ENCODE measurements around the gene PIP4K2B. TPM values are rescaled to one million over a fixed set of nuclear protein-coding genes. Genes with fewer than 3 reads are reported as not detected.

Gene PIP4K2B
- total RNA-seq (41.2 TPM), polyA plus RNA-seq (ENCODE audit: insufficient read depth, low read depth, low replicate concordance) (15.3 TPM)
- long read RNA-seq, donor 1, full-length matches to known transcripts = 4 of 4 reads
- long read RNA-seq, donor 1, partial matches to known transcripts = 0 of 4 reads
- long read RNA-seq, donor 1, other reads (novel, unspliced or antisense) = 0 of 4 reads
- long read RNA-seq, donor 2, full-length matches to known transcripts = 5 of 10 reads
- long read RNA-seq, donor 2, partial matches to known transcripts = 5 of 10 reads
- long read RNA-seq, donor 2, other reads (novel, unspliced or antisense) = 0 of 10 reads
- long read RNA-seq, donor 3, full-length matches to known transcripts = 4 of 4 reads
- long read RNA-seq, donor 3, partial matches to known transcripts = 0 of 4 reads
- long read RNA-seq, donor 3, other reads (novel, unspliced or antisense) = 0 of 4 reads
- long read RNA-seq, donor 4, full-length matches to known transcripts = 2 of 7 reads
- long read RNA-seq, donor 4, partial matches to known transcripts = 5 of 7 reads
- long read RNA-seq, donor 4, other reads (novel, unspliced or antisense) = 0 of 7 reads
- long read RNA-seq, donor 5 = 0 reads
- long read RNA-seq, donor 6 = 0 reads
- long read RNA-seq, donor 7, full-length matches to known transcripts = 2 of 21 reads
- long read RNA-seq, donor 7, partial matches to known transcripts = 3 of 21 reads
- long read RNA-seq, donor 7, other reads (novel, unspliced or antisense) = 16 of 21 reads
- long read RNA-seq, donor 8, full-length matches to known transcripts = 2 of 122 reads
- long read RNA-seq, donor 8, partial matches to known transcripts = 42 of 122 reads
- long read RNA-seq, donor 8, other reads (novel, unspliced or antisense) = 78 of 122 reads
- long read RNA-seq, donor 9 = 0 reads
- long read RNA-seq, donor 10, full-length matches to known transcripts = 5 of 10 reads
- long read RNA-seq, donor 10, partial matches to known transcripts = 5 of 10 reads
- long read RNA-seq, donor 10, other reads (novel, unspliced or antisense) = 0 of 10 reads

DNA sequence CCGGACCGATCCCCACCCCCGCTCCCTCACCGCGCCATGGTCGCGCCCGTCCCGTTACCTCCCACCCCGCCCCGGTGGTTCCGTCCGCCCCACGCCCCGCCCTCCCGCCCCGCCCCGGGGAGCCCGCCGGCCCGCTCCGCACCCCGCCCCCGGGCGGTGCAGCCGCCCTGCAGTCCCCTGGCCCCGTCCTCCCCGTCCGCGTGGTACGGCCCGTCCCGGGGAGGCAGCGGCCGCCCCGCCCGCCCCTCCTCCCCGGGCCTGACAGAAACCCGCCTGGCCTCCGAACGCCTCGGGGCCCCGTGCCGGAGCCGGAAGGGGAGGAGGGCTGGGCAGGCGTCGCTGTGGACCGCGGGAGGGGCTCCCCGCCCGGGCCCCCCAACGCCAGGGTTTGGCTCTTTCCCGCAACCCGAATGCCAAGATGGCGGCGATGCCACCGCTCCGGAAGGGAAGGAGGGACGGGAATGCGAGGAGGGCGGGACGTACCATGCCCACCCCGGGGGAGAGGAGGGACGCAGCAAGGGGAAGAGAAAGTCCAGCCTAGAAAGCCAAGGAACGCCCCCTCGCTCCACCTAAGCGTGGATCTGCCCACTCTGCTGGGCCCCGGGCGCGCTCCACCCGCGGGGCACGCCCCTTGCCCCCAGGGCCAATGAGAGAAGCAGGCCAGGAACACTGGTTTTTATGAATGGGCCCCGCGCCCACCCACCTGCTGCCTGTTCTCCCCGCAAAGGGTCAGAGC, at the start of gene PIP4K2B:
TSS of gene PIP4K2B (minus strand) at position 56 of the 736 bp plus-strand sequence. CDS start 132 bp downstream, outside the sequence.
- intact Hi-C loops (cut with DNase I) = no loop called here
- H3K36me3 ChIP-seq (ENCODE audit: control insufficient read depth in 2 of 3, insufficient read depth in 3 of 3, low read length in 3 of 3) = peaks cover 3 to 29% (median 15%) of the 10 kb centered on the region in 3 donors
- peaks cover 5 to 22% (median 7%) of the 10 kb centered on the region in 3 donors for H3K4me1 ChIP-seq (ENCODE audit: control insufficient read depth in 2 of 3, insufficient read depth in 2 of 3, low read depth in 1 of 3, low read length in 3 of 3)
- peak within 1 kb of the TSS; percentile 62 to 82 (median 82) for H3K9ac ChIP-seq (ENCODE audit: low read length in 3 of 3)
- TF ChIP-seq, protein P1, sequence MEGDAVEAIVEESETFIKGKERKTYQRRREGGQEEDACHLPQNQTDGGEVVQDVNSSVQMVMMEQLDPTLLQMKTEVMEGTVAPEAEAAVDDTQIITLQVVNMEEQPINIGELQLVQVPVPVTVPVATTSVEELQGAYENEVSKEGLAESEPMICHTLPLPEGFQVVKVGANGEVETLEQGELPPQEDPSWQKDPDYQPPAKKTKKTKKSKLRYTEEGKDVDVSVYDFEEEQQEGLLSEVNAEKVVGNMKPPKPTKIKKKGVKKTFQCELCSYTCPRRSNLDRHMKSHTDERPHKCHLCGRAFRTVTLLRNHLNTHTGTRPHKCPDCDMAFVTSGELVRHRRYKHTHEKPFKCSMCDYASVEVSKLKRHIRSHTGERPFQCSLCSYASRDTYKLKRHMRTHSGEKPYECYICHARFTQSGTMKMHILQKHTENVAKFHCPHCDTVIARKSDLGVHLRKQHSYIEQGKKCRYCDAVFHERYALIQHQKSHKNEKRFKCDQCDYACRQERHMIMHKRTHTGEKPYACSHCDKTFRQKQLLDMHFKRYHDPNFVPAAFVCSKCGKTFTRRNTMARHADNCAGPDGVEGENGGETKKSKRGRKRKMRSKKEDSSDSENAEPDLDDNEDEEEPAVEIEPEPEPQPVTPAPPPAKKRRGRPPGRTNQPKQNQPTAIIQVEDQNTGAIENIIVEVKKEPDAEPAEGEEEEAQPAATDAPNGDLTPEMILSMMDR (IDR thresholded peaks at IDR 0.05; ENCODE audit: borderline replicate concordance, extremely low read depth, insufficient read depth) = no peak
- H3K9me3 ChIP-seq (ENCODE audit: control insufficient read depth in 2 of 3, insufficient read depth in 1 of 3, low read length in 3 of 3) = no peaks in the 10 kb centered on the region
- FAIRE-seq = no peak
- H3K27ac ChIP-seq (ENCODE audit: low read depth in 2 of 2, low read length in 2 of 2) = peak within 1 kb of the TSS; percentile 98
- H3K4me3 ChIP-seq (ENCODE audit: low read length in 3 of 3) = peak within 1 kb of the TSS; percentile 69 to 78 (median 78)
- peak; percentile 98 to 99 (median 98) for DNase-seq
- H3K27me3 ChIP-seq (ENCODE audit: control insufficient read depth, insufficient read depth, low read length) = no peaks in the 10 kb centered on the region

DNA sequence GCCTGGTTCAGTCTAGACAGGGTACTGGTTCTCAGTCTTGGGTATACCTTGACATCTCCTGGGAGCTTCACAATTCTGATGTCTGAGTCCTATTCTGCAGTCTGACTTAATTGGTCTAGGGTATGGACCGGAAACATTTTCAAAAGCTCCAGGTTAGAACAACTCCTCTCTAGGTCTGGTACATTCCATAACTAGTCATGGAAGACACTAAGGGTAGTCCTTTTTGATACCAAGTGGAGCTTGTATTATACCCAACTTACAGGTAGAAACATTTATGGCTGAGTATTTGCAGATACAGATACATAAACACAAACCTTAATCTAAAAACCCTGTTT, 49.2 kb upstream of the PIP4K2B start:
- TF ChIP-seq, protein P1 (IDR thresholded peaks at IDR 0.05; ENCODE audit: borderline replicate concordance, extremely low read depth, insufficient read depth) = no peak
- no peak for FAIRE-seq
- Histone ChIP-seq H3K36me3 (ENCODE audit: control insufficient read depth in 2 of 3, insufficient read depth in 3 of 3, low read length in 3 of 3) (peaks cover 5 to 38% (median 25%) of the 10 kb centered on the region in 3 donors), H3K4me1 (ENCODE audit: control insufficient read depth in 2 of 3, insufficient read depth in 2 of 3, low read depth in 1 of 3, low read length in 3 of 3) (peaks cover 0 to 19% (median 0%) of the 10 kb centered on the region in 3 donors), H3K27ac (ENCODE audit: low read depth in 2 of 2, low read length in 2 of 2) (no peak overlapping the region), H3K27me3 (ENCODE audit: control insufficient read depth, insufficient read depth, low read length) (no peaks in the 10 kb centered on the region), H3K4me3 (ENCODE audit: low read length in 3 of 3) (no peak overlapping the region), H3K9me3 (ENCODE audit: control insufficient read depth in 2 of 3, insufficient read depth in 1 of 3, low read length in 3 of 3) (no peaks in the 10 kb centered on the region), H3K9ac (ENCODE audit: low read length in 3 of 3) (no peak overlapping the region)
- intact Hi-C loops (cut with DNase I) = no loop called here
- no peak for DNase-seq

DNA sequence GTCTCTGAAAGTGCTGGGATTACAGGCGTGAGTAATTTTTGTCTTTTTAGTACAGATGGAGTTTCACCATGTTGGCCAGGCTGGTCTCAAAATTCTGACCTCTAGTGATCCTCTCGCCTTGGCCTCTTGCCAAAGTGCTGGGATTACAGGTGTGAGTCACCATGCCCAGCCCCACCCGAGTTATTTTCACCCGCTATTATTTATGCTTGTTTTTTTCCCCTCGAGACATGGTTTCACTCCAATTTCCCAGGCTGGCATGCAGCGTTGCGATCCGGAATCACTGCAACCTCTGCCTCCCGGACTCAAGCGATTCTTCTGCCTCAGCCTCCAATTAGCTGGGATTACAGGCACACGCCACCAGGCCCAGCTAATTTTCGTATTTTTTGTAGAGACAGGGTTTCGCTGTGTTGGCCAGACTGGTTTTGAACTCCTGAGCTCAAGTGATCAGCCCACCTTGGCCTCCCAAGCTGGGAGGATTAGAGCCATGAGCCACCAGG, 45.0 kb upstream of the PIP4K2B start:
- intact Hi-C loops (cut with DNase I) = no loop called here
- Histone ChIP-seq H3K4me1 (ENCODE audit: control insufficient read depth in 2 of 3, insufficient read depth in 2 of 3, low read depth in 1 of 3, low read length in 3 of 3) (no peaks in the 10 kb centered on the region), H3K27ac (ENCODE audit: low read depth in 2 of 2, low read length in 2 of 2) (no peak overlapping the region), H3K9me3 (ENCODE audit: control insufficient read depth in 2 of 3, insufficient read depth in 1 of 3, low read length in 3 of 3) (no peaks in the 10 kb centered on the region), H3K4me3 (ENCODE audit: low read length in 3 of 3) (no peak overlapping the region), H3K9ac (ENCODE audit: low read length in 3 of 3) (no peak overlapping the region), H3K36me3 (ENCODE audit: control insufficient read depth in 2 of 3, insufficient read depth in 3 of 3, low read length in 3 of 3) (peaks cover 0 to 13% (median 7%) of the 10 kb centered on the region in 3 donors), H3K27me3 (ENCODE audit: control insufficient read depth, insufficient read depth, low read length) (no peaks in the 10 kb centered on the region)
- TF ChIP-seq, protein P1 (IDR thresholded peaks at IDR 0.05; ENCODE audit: borderline replicate concordance, extremely low read depth, insufficient read depth) = no peak
- DNase-seq (no peak), FAIRE-seq (no peak)

Measured in kidney (tissue), 22 donors.